Endothelial cell of umbilical vein (primary cell): ENCODE results near the gene DNAAF5. TPM values are rescaled to one million over a fixed set of nuclear protein-coding genes. Genes with fewer than 3 reads are reported as not detected.

Source experiments
- BruUV-seq: library from RNA; stranded (reverse); fragments of 400-500 nt; replicated peaks from 2 replicates; lab custom pipeline; 2021; lab: Mats Ljungman, UMichigan
- CTCF ChIA-PET: fragments of 300-600, 350-600 bp; sonication (Branson Sonifier 250); formaldehyde crosslinking; loops from one replicate; lab custom pipeline; 2021; ENCODE audit warnings: antibody characterized with exemption, inconsistent platforms; lab: Charles Lee
- POLR2A ChIA-PET: fragments of 300-600, 350-600 bp; sonication (Branson Sonifier 250); formaldehyde crosslinking; loops from one replicate; lab custom pipeline; 2021; ENCODE audit warnings: antibody characterized with exemption, inconsistent platforms; lab: Charles Lee
- DNase-seq: peaks from one replicate; pipeline ENCODE4 v3.0.0-alpha.2; 2011; ENCODE audit warnings: low read depth, low spot score
- FAIRE-seq: peaks from 2 replicates; lab custom pipeline; 2011; peaks lifted over from hg19 to GRCh38; lab: Jason Lieb, UNC
- H2AFZ ChIP-seq: 2 replicates; pipeline ENCODE4 v1.6.0; 2012; ENCODE audit warnings: low read depth, low read length, control low read depth, inconsistent platforms
- H3K27ac ChIP-seq: 2 replicates; pipeline ENCODE4 v1.5.1; 2011; ENCODE audit warnings: low read depth, mild to moderate bottlenecking, control low read depth, low read length, moderate library complexity; ENCODE audit not compliant: insufficient read depth
- H3K27me3 ChIP-seq, 2 experiments: 2 replicates each; pipeline versions ENCODE4 v1.6.0 to v1.6.1; 2011; ENCODE audit warnings: low read length in 2 of 2, mixed read lengths in 1 of 2; ENCODE audit not compliant: control insufficient read depth in 2 of 2, insufficient read depth in 2 of 2
- H3K36me3 ChIP-seq, 2 experiments: 2 replicates in 1 of 2; 3 replicates in 1 of 2; pipeline ENCODE4 v1.5.1; 2011; ENCODE audit warnings: low read length in 2 of 2, mild to moderate bottlenecking in 1 of 2, moderate library complexity in 1 of 2; ENCODE audit not compliant: control insufficient read depth in 2 of 2, insufficient read depth in 2 of 2; ENCODE audit errors: extremely low read depth in 1 of 2
- H3K4me1 ChIP-seq: 3 replicates; pipeline ENCODE4 v1.5.1; 2011; ENCODE audit warnings: mild to moderate bottlenecking, low read length; ENCODE audit not compliant: control insufficient read depth, insufficient read depth; ENCODE audit errors: extremely low read depth
- H3K4me2 ChIP-seq: 2 replicates; pipeline ENCODE4 v1.6.1; 2011; ENCODE audit warnings: low read length, control low read depth, mixed read lengths; ENCODE audit not compliant: insufficient read depth
- H3K4me3 ChIP-seq, 3 experiments: fragments of 200-600 bp in 1 of 3; sonication (generic), shearing (Covaris generic) in 1 of 3; replicated peaks in 1 of 3; 2 replicates each; pipeline ENCODE4 v1.5.1; 2011 to 2016; ENCODE audit warnings: control low read depth in 3 of 3, low read length in 3 of 3, mild to moderate bottlenecking in 2 of 3, inconsistent platforms in 1 of 3, low read depth in 1 of 3, moderate library complexity in 1 of 3; ENCODE audit not compliant: insufficient read depth in 1 of 3
- H3K79me2 ChIP-seq: 2 replicates; pipeline ENCODE4 v1.6.0; 2012; ENCODE audit warnings: low read length, inconsistent platforms; ENCODE audit not compliant: control insufficient read depth, insufficient read depth
- H3K9ac ChIP-seq: replicated peaks from 2 replicates; pipeline ENCODE3; 2011; ENCODE audit warnings: low read length, control low read depth; ENCODE audit not compliant: insufficient read depth; ENCODE audit errors: extremely low read depth
- H3K9me1 ChIP-seq: replicated peaks from 3 replicates; pipeline ENCODE4 v1.6.0; 2011; ENCODE audit warnings: mild to moderate bottlenecking, low read length; ENCODE audit not compliant: control insufficient read depth, insufficient read depth; ENCODE audit errors: extremely low read depth
- H3K9me3 ChIP-seq: replicated peaks from 2 replicates; pipeline ENCODE4 v1.5.1; 2012; ENCODE audit warnings: low read length, inconsistent platforms; ENCODE audit not compliant: control insufficient read depth, insufficient read depth
- H4K20me1 ChIP-seq: replicated peaks from 2 replicates; pipeline ENCODE3; 2011; ENCODE audit warnings: mild to moderate bottlenecking, low read length; ENCODE audit not compliant: control insufficient read depth, insufficient read depth; ENCODE audit errors: extremely low read depth
- EZH2 ChIP-seq: IDR thresholded peaks from 2 replicates; pipeline ENCODE4 v1.6.1; 2012; ENCODE audit warnings: borderline replicate concordance, low read depth, mild to moderate bottlenecking, moderate library complexity, low read length, inconsistent platforms; ENCODE audit not compliant: severe bottlenecking
- FOS ChIP-seq: IDR thresholded peaks from 2 replicates; pipeline ENCODE4 v1.6.1; 2011; ENCODE audit warnings: mild to moderate bottlenecking, low read length, moderate library complexity, borderline replicate concordance; ENCODE audit not compliant: insufficient read depth
- GATA2 ChIP-seq: IDR thresholded peaks from 2 replicates; pipeline ENCODE4 v1.7.0; 2011; ENCODE audit warnings: low read depth, mild to moderate bottlenecking, moderate library complexity, mixed read lengths, low read length; ENCODE audit not compliant: insufficient read length, insufficient read depth
- JUN ChIP-seq: IDR thresholded peaks from 2 replicates; pipeline ENCODE4 v1.6.1; 2011; ENCODE audit warnings: borderline replicate concordance, low read depth; ENCODE audit not compliant: insufficient read length, insufficient read depth
- MAX ChIP-seq: IDR thresholded peaks from 2 replicates; pipeline ENCODE4 v1.6.1; 2011; ENCODE audit not compliant: insufficient read depth, insufficient read length
- POLR2AphosphoS5 ChIP-seq: IDR thresholded peaks from 2 replicates; pipeline ENCODE4 v1.6.1; 2012; ENCODE audit warnings: low read depth, mild to moderate bottlenecking, control low read depth, low read length, moderate library complexity; ENCODE audit not compliant: insufficient read depth
- dilution Hi-C: fragments of 300-500 bp; cut with MboI; formaldehyde crosslinking; loops from one replicate; pipeline ENCODE4 v1.15.0; 2019; ENCODE audit warnings: low sequenced_read_pairs; ENCODE audit not compliant: extremely low pct_ligation_motif_present
- intact Hi-C: fragments of 100-400 bp; cut with micrococcal nuclease; formaldehyde crosslinking; loops from one replicate; pipeline ENCODE4 v1.10.0; 2022
- polyA plus RNA-seq, 4 experiments: library from polyadenylated mRNA; depleted of rRNA in 3 of 4; stranded (reverse) in 3 of 4; unstranded in 1 of 4; fragments of >200 nt; gene quantifications; 2 replicates each; pipeline versions ENCODE4 v1.2.1 to v1.2.3, GENCODE V29; 2011 to 2012; ENCODE audit warnings: missing spikeins in 1 of 4
- total RNA-seq: library from RNA; stranded (reverse); gene quantifications from 2 replicates; pipeline ENCODE4 v1.2.3, GENCODE V29; 2021

DNAAF5 gene
- total and polyA plus RNA-seq, 2 donors (not counting 3 experiments of a cell fraction or from before 2014, with no cell fraction given): 49.3 to 65.5 TPM

- Histone ChIP-seq H3K27ac (no peak overlapping the region), H3K4me2 (no peak overlapping the region), H3K9me3 (no peaks in the 10 kb centered on the region), H3K4me3 (no peak overlapping the region), H4K20me1 (no peaks in the 10 kb centered on the region), H3K79me2 (no peaks in the 10 kb centered on the region), H3K9ac (no peak overlapping the region), H3K9me1 (no peaks in the 10 kb centered on the region), H3K27me3 (no peaks in the 10 kb centered on the region), H2AFZ (no peak overlapping the region), H3K4me1 (peaks cover 26% of the 10 kb centered on the region), H3K36me3 (peaks cover 0 to 3% of the 10 kb centered on the region in 2 experiments)
- FAIRE-seq (no peak), DNase-seq (no peak)
- POLR2A ChIA-PET: no interaction called here
- CTCF ChIA-PET: interaction anchor here (0.7 to 2.5 kb wide), 8 partner anchors 10 to 452 kb away, joined by 3 to 9 read pairs (median 4); partner anchors contain the start of gene PDGFA
- no TSS peak for BruUV-seq
- TF ChIP-seq MAX: no peak
- TF ChIP-seq GATA2: no peak
- TF ChIP-seq EZH2: no peak
- no peak for TF ChIP-seq POLR2AphosphoS5
- TF ChIP-seq FOS: no peak
- no peak for TF ChIP-seq JUN
- dilution Hi-C loops (no loop called here), intact Hi-C loops (loop anchor here (5.0 to 10.0 kb wide), 2 partner anchors 138 to 256 kb away; partner anchors contain the start of gene PDGFA)
These were observed 46.5 kb downstream of the DNAAF5 start for GRCh38 chr7:772861-773621.
